ENCODE data around the gene PLEKHA5. TPM values are rescaled to one million over a fixed set of nuclear protein-coding genes. Genes with fewer than 3 reads are reported as not detected.

Gene PLEKHA5
- total RNA-seq: 22.6 and 23.5 TPM in 2 replicates

GRCh38 chr12:19129486-19130223 is at the start of gene PLEKHA5:
PLEKHA5 (plus strand) TSS chr12:19129733; CDS start chr12:19129800, 67 bp downstream.

